Gastrocnemius medialis (tissue), 4 donors: Measurements from ENCODE around the gene SH3RF1.

Experiments
- CTCF ChIP-seq, 5 experiments: fragments of 450-650 bp in 3 of 5; fragments of 200-600 bp in 2 of 5; sonication (generic) in 2 of 5; IDR thresholded peaks in 4 of 5; conservative IDR thresholded peaks in 1 of 5; 1 replicate in 4 of 5; 2 replicates in 1 of 5; pipeline ENCODE4 v1.5.1; 2016 to 2019; ENCODE audit warnings: antibody characterized with exemption in 5 of 5, mild to moderate bottlenecking in 3 of 5, moderate library complexity in 3 of 5
- POLR2A ChIP-seq, 2 donors: fragments of 450-650 bp; IDR thresholded peaks; one replicate each; pipeline ENCODE4 v1.6.1; 2017; ENCODE audit warnings: antibody characterized with exemption in 2 of 2, mild to moderate bottlenecking in 2 of 2, moderate library complexity in 2 of 2

DNA sequence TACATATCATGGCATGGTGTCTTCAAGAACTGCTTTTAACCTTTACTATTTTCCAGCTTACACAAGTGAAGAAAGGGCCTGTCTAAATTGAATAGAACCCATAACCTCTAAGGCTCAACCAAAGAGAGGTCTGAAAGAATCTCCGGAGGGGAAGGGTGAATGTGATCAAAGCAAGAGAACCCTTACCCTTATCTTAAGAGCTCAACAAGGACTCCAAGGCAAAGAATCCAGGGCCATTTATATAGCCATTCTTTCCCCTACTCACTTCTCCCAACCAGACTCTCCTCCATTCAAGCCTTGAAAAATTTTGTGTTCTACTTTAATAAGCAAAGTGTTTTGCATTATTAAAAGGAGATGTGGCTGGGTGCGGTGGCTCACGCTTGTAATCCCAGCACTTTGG is 118.7 kb downstream of the SH3RF1 start:
- no peak for TF ChIP-seq POLR2A (IDR thresholded peaks at IDR 0.05)
- no peak for TF ChIP-seq CTCF (IDR thresholded peaks at IDR 0.05 in 4 of 5, conservative IDR thresholded peaks at IDR 0.05 in 1 of 5)
